Colonic mucosa (tissue), 4 donors: Measurements from ENCODE around the gene GNPAT. TPM values are rescaled to one million over a fixed set of nuclear protein-coding genes. Genes with fewer than 3 reads are reported as not detected.

ENCODE experiments used
- DNase-seq: peaks from one replicate; pipeline ENCODE4 v3.0.0-alpha.2; 2020
- H3K27ac ChIP-seq: fragments of 200-600 bp; one replicate; pipeline ENCODE4 v1.8.0; 2021
- H3K27me3 ChIP-seq: fragments of 200-600 bp; one replicate; pipeline ENCODE4 v1.8.0; 2021
- H3K36me3 ChIP-seq: fragments of 200-600 bp; one replicate; pipeline ENCODE4 v1.8.0; 2021
- H3K4me1 ChIP-seq: fragments of 200-600 bp; one replicate; pipeline ENCODE4 v1.8.0; 2021; ENCODE audit warnings: mild to moderate bottlenecking
- H3K4me3 ChIP-seq: fragments of 200-600 bp; one replicate; pipeline ENCODE4 v1.8.0; 2021
- H3K9ac ChIP-seq, 2 donors: one replicate each; pipeline ENCODE4 v1.7.0; 2013; ENCODE audit warnings: control low read depth in 2 of 2, low read depth in 2 of 2, low read length in 2 of 2
- H3K9me3 ChIP-seq: fragments of 200-600 bp; one replicate; pipeline ENCODE4 v1.8.0; 2021
- intact Hi-C: fragments of 100-400 bp; cut with DNase I; formaldehyde crosslinking; loops from one replicate; pipeline ENCODE4 v1.14.1; 2022
- total RNA-seq, 2 donors: library from RNA; stranded (reverse); fragmentation: NEBNext Ultra II Directional in 1 of 2; extraction: Animal tissue kit (Norgen Biotek cat#: 25700) in 1 of 2; gene quantifications; one replicate each; pipeline ENCODE4 v1.2.1, GENCODE V29; 2021
- TF ChIP-seq, protein P1 (sequence below): fragments of 200-600 bp; IDR thresholded peaks from one replicate; pipeline ENCODE4 v1.8.0; 2022; ENCODE audit warnings: antibody characterized with exemption, mild to moderate bottlenecking
- donor health status: healthy.
- donor health status: DM: no; HTN: no; CAD: no.
- donor health status: DM: no; HTN: no; CAD: no.

The GNPAT gene
- total RNA-seq, 2 donors from 2014 or later: 34.9 to 40.5 TPM

DNA sequence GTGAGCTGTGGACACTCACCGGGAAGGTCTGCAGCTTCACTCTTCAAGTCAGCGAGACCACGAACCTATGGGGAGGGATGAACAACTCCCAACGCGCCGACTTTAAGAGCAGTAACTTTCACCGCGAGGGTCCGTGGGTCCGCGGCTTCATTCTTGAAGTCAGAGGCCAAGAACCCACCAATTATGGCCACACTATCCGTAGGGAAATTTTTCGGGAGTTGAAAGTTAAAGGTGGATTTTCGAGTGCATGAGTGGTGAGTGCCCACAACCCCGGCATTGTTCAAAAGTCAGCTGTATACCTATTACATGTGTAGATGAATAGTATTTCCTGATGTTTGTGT lies 77.0 kb downstream of the GNPAT start:
- H3K4me3 ChIP-seq: no peak overlapping the region
- DNase-seq: no peak
- H3K9ac ChIP-seq: no peak overlapping the region
- intact Hi-C loops: no loop called here
- TF ChIP-seq, protein P1, sequence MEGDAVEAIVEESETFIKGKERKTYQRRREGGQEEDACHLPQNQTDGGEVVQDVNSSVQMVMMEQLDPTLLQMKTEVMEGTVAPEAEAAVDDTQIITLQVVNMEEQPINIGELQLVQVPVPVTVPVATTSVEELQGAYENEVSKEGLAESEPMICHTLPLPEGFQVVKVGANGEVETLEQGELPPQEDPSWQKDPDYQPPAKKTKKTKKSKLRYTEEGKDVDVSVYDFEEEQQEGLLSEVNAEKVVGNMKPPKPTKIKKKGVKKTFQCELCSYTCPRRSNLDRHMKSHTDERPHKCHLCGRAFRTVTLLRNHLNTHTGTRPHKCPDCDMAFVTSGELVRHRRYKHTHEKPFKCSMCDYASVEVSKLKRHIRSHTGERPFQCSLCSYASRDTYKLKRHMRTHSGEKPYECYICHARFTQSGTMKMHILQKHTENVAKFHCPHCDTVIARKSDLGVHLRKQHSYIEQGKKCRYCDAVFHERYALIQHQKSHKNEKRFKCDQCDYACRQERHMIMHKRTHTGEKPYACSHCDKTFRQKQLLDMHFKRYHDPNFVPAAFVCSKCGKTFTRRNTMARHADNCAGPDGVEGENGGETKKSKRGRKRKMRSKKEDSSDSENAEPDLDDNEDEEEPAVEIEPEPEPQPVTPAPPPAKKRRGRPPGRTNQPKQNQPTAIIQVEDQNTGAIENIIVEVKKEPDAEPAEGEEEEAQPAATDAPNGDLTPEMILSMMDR: no peak
- no peaks in the 10 kb centered on the region for H3K9me3 ChIP-seq
- H3K4me1 ChIP-seq: no peaks in the 10 kb centered on the region
- no peak overlapping the region for H3K27ac ChIP-seq
- H3K27me3 ChIP-seq: no peaks in the 10 kb centered on the region
- H3K36me3 ChIP-seq: no peaks in the 10 kb centered on the region

DNA sequence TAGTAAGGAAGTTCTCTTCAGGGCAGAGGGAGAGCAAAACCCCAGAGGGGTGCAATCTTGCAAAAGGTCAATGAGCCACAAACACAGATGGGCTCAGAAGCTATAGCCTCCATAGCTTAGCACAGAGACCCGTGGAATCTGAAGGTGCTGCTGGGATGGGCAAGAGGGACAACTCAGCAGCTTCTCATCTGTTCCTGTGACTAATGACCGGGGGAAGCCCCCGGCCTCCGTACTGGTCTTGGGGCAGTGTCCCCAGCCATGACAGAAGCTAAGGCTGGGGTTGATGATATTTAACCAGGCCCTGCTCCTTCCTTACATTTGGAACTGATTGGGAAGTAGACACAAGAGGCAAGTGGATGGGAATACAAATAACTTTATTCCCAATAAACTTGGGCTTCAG lies 77.6 kb downstream of the GNPAT start:
- Histone ChIP-seq H3K27me3 (no peaks in the 10 kb centered on the region), H3K4me1 (no peaks in the 10 kb centered on the region), H3K36me3 (no peaks in the 10 kb centered on the region), H3K27ac (no peak overlapping the region), H3K9me3 (no peaks in the 10 kb centered on the region), H3K9ac (no peak overlapping the region), H3K4me3 (no peak overlapping the region)
- intact Hi-C loops: no loop called here
- DNase-seq: no peak
- TF ChIP-seq, protein P1: no peak

DNA sequence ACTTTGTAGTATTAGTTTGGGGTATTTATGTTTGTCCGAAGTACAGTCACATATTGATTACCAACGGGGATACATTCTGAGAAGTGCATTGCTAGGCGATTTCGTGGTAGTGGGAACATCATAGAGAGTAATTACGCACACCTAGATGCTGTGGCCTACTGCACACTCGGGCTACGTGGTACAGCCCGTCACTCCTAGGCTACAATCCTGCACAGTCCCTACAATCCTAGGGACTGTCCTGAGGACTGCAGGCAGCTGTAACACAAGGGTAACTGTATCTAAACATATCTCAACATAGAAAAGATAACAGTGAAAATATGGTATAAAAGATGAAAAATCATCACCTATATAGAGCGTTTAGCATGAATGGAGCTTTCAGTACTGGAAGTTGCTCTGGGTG lies 78.1 kb downstream of the GNPAT start:
- TF ChIP-seq, protein P1: no peak
- intact Hi-C loops: no loop called here
- Histone ChIP-seq H3K36me3 (no peaks in the 10 kb centered on the region), H3K9me3 (no peaks in the 10 kb centered on the region), H3K27ac (no peak overlapping the region), H3K9ac (no peak overlapping the region), H3K4me1 (no peaks in the 10 kb centered on the region), H3K4me3 (no peak overlapping the region), H3K27me3 (no peaks in the 10 kb centered on the region)
- no peak for DNase-seq

DNA sequence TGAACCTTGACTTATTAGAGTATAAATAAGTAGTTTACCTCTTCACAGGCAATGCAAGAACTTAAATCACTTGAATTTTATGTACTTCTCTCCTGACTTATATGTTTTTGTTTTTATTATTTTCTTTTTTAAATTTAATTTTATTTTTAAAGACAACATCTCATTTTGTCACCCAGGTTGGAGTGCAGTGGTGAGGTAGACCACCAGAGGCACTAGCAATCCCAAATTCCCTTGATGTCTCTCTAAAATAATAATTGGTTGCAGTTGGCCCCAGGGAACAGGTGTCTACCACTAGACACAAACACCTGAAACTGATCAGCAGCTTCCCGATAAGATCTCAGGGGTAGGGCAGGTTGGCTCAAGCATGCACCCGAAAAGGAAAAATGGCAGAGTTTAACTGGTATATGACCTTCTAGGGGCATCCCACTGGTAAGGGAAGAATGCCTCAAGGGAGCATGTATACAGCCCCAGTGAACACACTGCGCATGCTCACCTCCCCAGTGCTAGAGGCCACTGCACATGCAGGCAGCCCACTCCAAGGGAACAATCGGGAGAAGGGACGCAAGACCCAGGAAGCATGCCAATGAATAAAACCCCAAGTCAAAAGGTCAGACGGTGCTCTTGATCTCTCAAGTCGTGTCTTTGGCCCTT lies 82.0 kb downstream of the GNPAT start:
- Histone ChIP-seq H3K9ac (no peak overlapping the region), H3K9me3 (no peaks in the 10 kb centered on the region), H3K4me3 (no peak overlapping the region), H3K4me1 (no peaks in the 10 kb centered on the region), H3K27ac (no peak overlapping the region), H3K27me3 (no peaks in the 10 kb centered on the region), H3K36me3 (no peaks in the 10 kb centered on the region)
- intact Hi-C loops: no loop called here
- TF ChIP-seq, protein P1: no peak
- no peak for DNase-seq

DNA sequence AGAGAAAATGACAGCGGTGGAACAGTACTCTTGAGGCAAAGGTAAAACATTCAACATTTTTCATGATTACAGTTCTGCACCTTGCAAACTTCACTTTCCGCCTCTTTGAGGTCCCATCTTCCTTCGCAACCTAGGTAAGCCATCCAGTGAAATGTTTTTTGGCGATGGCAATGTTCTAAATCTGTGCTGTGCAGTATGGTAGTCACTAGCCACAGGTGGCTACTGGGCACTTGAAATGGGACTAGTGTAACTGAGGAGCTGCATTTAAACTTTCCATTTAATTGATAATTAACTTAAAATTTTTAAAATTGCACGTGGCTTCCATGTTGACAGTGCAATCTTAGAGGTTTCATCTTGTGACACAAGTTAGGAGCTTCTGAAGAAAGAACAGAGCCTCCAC lies 83.6 kb downstream of the GNPAT start:
- H3K27me3 ChIP-seq: no peaks in the 10 kb centered on the region
- H3K9me3 ChIP-seq: no peaks in the 10 kb centered on the region
- no peak for DNase-seq
- H3K27ac ChIP-seq: no peak overlapping the region
- H3K9ac ChIP-seq: no peak overlapping the region
- H3K4me3 ChIP-seq: no peak overlapping the region
- TF ChIP-seq, protein P1: no peak
- no peaks in the 10 kb centered on the region for H3K4me1 ChIP-seq
- H3K36me3 ChIP-seq: no peaks in the 10 kb centered on the region
- intact Hi-C loops: no loop called here

DNA sequence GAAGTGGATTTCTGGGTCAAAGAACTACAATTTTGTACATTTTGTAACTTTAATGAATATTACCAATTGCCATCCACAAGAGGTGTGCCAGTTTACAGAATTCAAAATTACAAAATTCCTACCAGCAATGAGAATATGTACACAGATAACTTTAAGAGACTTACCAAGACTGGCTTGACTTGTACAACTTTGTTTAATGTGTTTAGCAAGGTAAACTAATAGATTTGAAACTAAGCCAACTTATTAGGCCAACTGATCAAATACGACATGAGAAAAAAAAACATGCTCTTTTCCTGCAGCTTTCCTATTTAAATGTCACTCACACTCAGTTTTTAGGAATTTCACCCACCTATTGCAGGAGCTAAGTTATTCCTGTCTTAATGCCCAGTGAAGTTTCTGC lies 85.2 kb downstream of the GNPAT start:
- TF ChIP-seq, protein P1: no peak
- H3K9ac ChIP-seq: no peak overlapping the region
- intact Hi-C loops: no loop called here
- H3K4me3 ChIP-seq: no peak overlapping the region
- no peak overlapping the region for H3K27ac ChIP-seq
- no peak for DNase-seq
- no peaks in the 10 kb centered on the region for H3K36me3 ChIP-seq
- H3K27me3 ChIP-seq: no peaks in the 10 kb centered on the region
- no peaks in the 10 kb centered on the region for H3K4me1 ChIP-seq
- H3K9me3 ChIP-seq: no peaks in the 10 kb centered on the region
